Right lobe of liver (tissue), 4 donors: ENCODE data around the gene CCR9.

Experiments
- POLR2A ChIP-seq: fragments of 450-650 bp; IDR thresholded peaks from one replicate; pipeline ENCODE4 v1.6.1; 2017; ENCODE audit warnings: antibody characterized with exemption, mild to moderate bottlenecking
- TF ChIP-seq, protein P1 (sequence below), 4 donors: fragments of 200-600 bp in 3 of 4; fragments of 450-650 bp in 1 of 4; IDR thresholded peaks; one replicate each; pipeline versions ENCODE4 v1.5.1 to v1.8.0; 2016 to 2022; ENCODE audit warnings: antibody characterized with exemption in 4 of 4, mild to moderate bottlenecking in 2 of 4
- donor health status: DM: no; HTN: no; CAD: no.
- donor health status: DM: no; HTN: no; CAD: no.
- donor health status: DM: no; HTN: yes; CAD: no.

DNA sequence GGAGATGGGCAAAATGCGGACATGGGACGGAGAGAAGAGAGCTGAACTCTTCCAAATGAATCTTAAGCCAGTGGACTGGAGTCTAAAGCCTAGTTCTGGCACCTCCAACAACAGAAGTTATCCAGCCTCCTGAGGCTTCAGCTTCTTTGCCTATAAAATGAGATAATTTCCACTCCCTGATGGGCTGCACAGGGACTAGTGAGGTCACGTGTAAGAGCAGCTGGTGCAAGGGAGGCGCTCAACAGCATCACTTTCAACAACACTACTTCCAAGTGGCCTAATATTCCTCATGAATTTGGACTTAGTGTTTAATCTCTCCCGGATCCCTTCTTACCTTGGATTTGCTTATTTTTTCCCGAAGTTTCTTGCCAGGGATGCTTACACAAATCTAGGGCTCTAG, 65.6 kb downstream of the CCR9 start:
- TF ChIP-seq, protein P1, sequence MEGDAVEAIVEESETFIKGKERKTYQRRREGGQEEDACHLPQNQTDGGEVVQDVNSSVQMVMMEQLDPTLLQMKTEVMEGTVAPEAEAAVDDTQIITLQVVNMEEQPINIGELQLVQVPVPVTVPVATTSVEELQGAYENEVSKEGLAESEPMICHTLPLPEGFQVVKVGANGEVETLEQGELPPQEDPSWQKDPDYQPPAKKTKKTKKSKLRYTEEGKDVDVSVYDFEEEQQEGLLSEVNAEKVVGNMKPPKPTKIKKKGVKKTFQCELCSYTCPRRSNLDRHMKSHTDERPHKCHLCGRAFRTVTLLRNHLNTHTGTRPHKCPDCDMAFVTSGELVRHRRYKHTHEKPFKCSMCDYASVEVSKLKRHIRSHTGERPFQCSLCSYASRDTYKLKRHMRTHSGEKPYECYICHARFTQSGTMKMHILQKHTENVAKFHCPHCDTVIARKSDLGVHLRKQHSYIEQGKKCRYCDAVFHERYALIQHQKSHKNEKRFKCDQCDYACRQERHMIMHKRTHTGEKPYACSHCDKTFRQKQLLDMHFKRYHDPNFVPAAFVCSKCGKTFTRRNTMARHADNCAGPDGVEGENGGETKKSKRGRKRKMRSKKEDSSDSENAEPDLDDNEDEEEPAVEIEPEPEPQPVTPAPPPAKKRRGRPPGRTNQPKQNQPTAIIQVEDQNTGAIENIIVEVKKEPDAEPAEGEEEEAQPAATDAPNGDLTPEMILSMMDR (IDR thresholded peaks at IDR 0.05), result no peak
- TF ChIP-seq POLR2A, result no peak
